Activated CD8-positive, alpha-beta memory T cell treated with anti-CD3 and anti-CD28 coated beads, Interleukin-2, amount 10 ng/mL, durations not matched to agents 7 days and 5 days (primary cell): Measurements from ENCODE around the gene TMEM143. TPM values are rescaled to one million over a fixed set of nuclear protein-coding genes. Genes with fewer than 3 reads are reported as not detected.
A peak's percentile ranks its signal among the peaks of the same experiment; 100 is the strongest.
"Not testable (repeated sequence)": the region's sequence is repeated elsewhere in the genome, so short reads cannot be mapped to it uniquely, and the experiment has no call there.

Source experiments
- ATAC-seq: fragments of 150-1000 bp; cut with Tn5 transposase; one replicate; pipeline ENCODE4 v1.10.0; 2021; ENCODE audit warnings: moderate library complexity
- CTCF ChIA-PET: fragments of 350-600 bp; sonication (Branson Sonifier 250); formaldehyde crosslinking; loops from one replicate; lab custom pipeline; 2021; ENCODE audit warnings: antibody characterized with exemption; lab: Charles Lee
- DNase-seq: peaks from one replicate; pipeline ENCODE4 v3.0.0-alpha.2; 2020
- H3K27ac Mint-ChIP-seq: one replicate; pipeline ENCODE4 v1.8.0; 2021; ENCODE audit warnings: mild to moderate bottlenecking, mixed read lengths
- H3K27me3 Mint-ChIP-seq: one replicate; pipeline ENCODE4 v1.8.0; 2021; ENCODE audit warnings: mixed read lengths
- H3K36me3 Mint-ChIP-seq: one replicate; pipeline ENCODE4 v1.8.0; 2021; ENCODE audit warnings: mild to moderate bottlenecking, mixed read lengths
- H3K4me1 Mint-ChIP-seq: one replicate; pipeline ENCODE4 v1.8.0; 2021; ENCODE audit warnings: mixed read lengths
- H3K4me3 Mint-ChIP-seq: one replicate; pipeline ENCODE4 v1.8.0; 2021; ENCODE audit warnings: mild to moderate bottlenecking, moderate library complexity, mixed read lengths
- H3K9me3 Mint-ChIP-seq: one replicate; pipeline ENCODE4 v1.8.0; 2022; ENCODE audit warnings: low read depth, mixed read lengths
- total RNA-seq, 2 experiments: library from RNA; stranded (reverse); gene quantifications; one replicate each; pipeline ENCODE4 v1.2.3, GENCODE V29; 2021

Gene TMEM143
- total RNA-seq, 2 experiments from 2014 or later = 16.7 to 22.3 TPM

GRCh38 chr19:48381178-48381950 is 17.6 kb upstream of the TMEM143 start:
- Mint-ChIP-seq H3K27ac (peak overlapping the region; percentile 14), H3K4me1 (peaks cover 2% of the 10 kb centered on the region), H3K36me3 (peaks cover 19% of the 10 kb centered on the region), H3K9me3 (no peaks in the 10 kb centered on the region), H3K27me3 (no peaks in the 10 kb centered on the region), H3K4me3 (no peak overlapping the region)
- DNase-seq = no peak
- no peak for ATAC-seq
- CTCF ChIA-PET = interaction anchor here (0.7 to 2.4 kb wide), 2 partner anchors 10 to 66 kb away, joined by 3 to 9 read pairs; partner anchors contain the start of gene KDELR1

- CTCF ChIA-PET = interaction anchor here (1.9 kb wide), 1 partner anchor 12 kb away, joined by 6 read pairs; the partner anchor contains the start of gene KDELR1
- H3K36me3 Mint-ChIP-seq = peaks cover 7% of the 10 kb centered on the region
- DNase-seq (no peak), ATAC-seq (peak; percentile 30)
- peaks cover 2% of the 10 kb centered on the region for H3K4me1 Mint-ChIP-seq
- H3K9me3 Mint-ChIP-seq = no peaks in the 10 kb centered on the region
- no peaks in the 10 kb centered on the region for H3K27me3 Mint-ChIP-seq
- no peak overlapping the region for H3K27ac Mint-ChIP-seq
- no peak overlapping the region for H3K4me3 Mint-ChIP-seq
Observed at GRCh38 chr19:48379058-48379457, 15.3 kb upstream of the TMEM143 start.

GRCh38 chr19:48378194-48378570 is 14.4 kb upstream of the TMEM143 start:
- H3K27me3 Mint-ChIP-seq = no peaks in the 10 kb centered on the region
- H3K4me1 Mint-ChIP-seq = peaks cover 2% of the 10 kb centered on the region
- H3K36me3 Mint-ChIP-seq = peaks cover 5% of the 10 kb centered on the region
- CTCF ChIA-PET = interaction anchor here (1.9 kb wide), 1 partner anchor 13 kb away, joined by 6 read pairs; the partner anchor contains the start of gene KDELR1
- no peak overlapping the region for H3K27ac Mint-ChIP-seq
- H3K4me3 Mint-ChIP-seq = no peak overlapping the region
- DNase-seq = no peak
- no peak for ATAC-seq
- H3K9me3 Mint-ChIP-seq = no peaks in the 10 kb centered on the region

- H3K4me1 Mint-ChIP-seq = no peaks in the 10 kb centered on the region
- H3K9me3 Mint-ChIP-seq = no peaks in the 10 kb centered on the region
- no peak overlapping the region for H3K27ac Mint-ChIP-seq
- no peak for DNase-seq
- H3K27me3 Mint-ChIP-seq = no peaks in the 10 kb centered on the region
- CTCF ChIA-PET = interaction anchor here (0.8 to 1.5 kb wide), 3 partner anchors 10 to 37 kb away, joined by 3 to 13 read pairs (median 3); partner anchors contain the start of genes KDELR1, SYNGR4 and TMEM143
- ATAC-seq = no peak
- H3K36me3 Mint-ChIP-seq = no peaks in the 10 kb centered on the region
- no peak overlapping the region for H3K4me3 Mint-ChIP-seq
Observed at GRCh38 chr19:48373567-48373966, 9.8 kb upstream of the TMEM143 start.

GRCh38 chr19:48372904-48373303 is 9.2 kb upstream of the TMEM143 start:
- H3K27ac Mint-ChIP-seq = no peak overlapping the region
- H3K4me3 Mint-ChIP-seq = no peak overlapping the region
- no peaks in the 10 kb centered on the region for H3K4me1 Mint-ChIP-seq
- DNase-seq (no peak), ATAC-seq (no peak)
- H3K27me3 Mint-ChIP-seq = no peaks in the 10 kb centered on the region
- H3K36me3 Mint-ChIP-seq = no peaks in the 10 kb centered on the region
- CTCF ChIA-PET = interaction anchor here (1.5 kb wide), 1 partner anchor 18 kb away, joined by 13 read pairs; the partner anchor contains the start of gene KDELR1
- H3K9me3 Mint-ChIP-seq = no peaks in the 10 kb centered on the region

- not testable (repeated sequence) for H3K4me1 Mint-ChIP-seq, DNase-seq, H3K4me3 Mint-ChIP-seq, H3K27ac Mint-ChIP-seq, H3K36me3 Mint-ChIP-seq, H3K9me3 Mint-ChIP-seq, H3K27me3 Mint-ChIP-seq, ATAC-seq
- CTCF ChIA-PET = interaction anchor here (1.1 kb wide), 1 partner anchor 19 kb away, joined by 10 read pairs; the partner anchor contains the start of gene KDELR1
Observed at GRCh38 chr19:48371771-48372170, 8.0 kb upstream of the TMEM143 start.

- no peak overlapping the region for H3K27ac Mint-ChIP-seq
- no peak for ATAC-seq
- CTCF ChIA-PET = interaction anchor here (0.6 to 1.1 kb wide), 2 partner anchors 20 to 33 kb away, joined by 3 to 10 read pairs; partner anchors contain the start of gene KDELR1
Observed at GRCh38 chr19:48371367-48371766, 7.6 kb upstream of the TMEM143 start.

GRCh38 chr19:48370955-48371354 is 7.2 kb upstream of the TMEM143 start:
- Mint-ChIP-seq H3K27me3 (no peaks in the 10 kb centered on the region), H3K27ac (no peak overlapping the region), H3K4me1 (no peaks in the 10 kb centered on the region), H3K9me3 (no peaks in the 10 kb centered on the region), H3K36me3 (no peaks in the 10 kb centered on the region), H3K4me3 (no peak overlapping the region)
- ATAC-seq (no peak), DNase-seq (no peak)
- CTCF ChIA-PET = interaction anchor here (0.6 to 1.1 kb wide), 2 partner anchors 20 to 32 kb away, joined by 3 to 10 read pairs; partner anchors contain the start of gene KDELR1

More at GRCh38 chr19:48371367-48371766, 7.6 kb upstream of the TMEM143 start:
- H3K9me3 Mint-ChIP-seq = no peaks in the 10 kb centered on the region
- no peaks in the 10 kb centered on the region for H3K4me1 Mint-ChIP-seq
- H3K36me3 Mint-ChIP-seq = no peaks in the 10 kb centered on the region
- no peak for DNase-seq
- H3K27me3 Mint-ChIP-seq = no peaks in the 10 kb centered on the region
- no peak overlapping the region for H3K4me3 Mint-ChIP-seq

- ATAC-seq = no peak
- DNase-seq = no peak
- no peaks in the 10 kb centered on the region for H3K9me3 Mint-ChIP-seq
- H3K4me3 Mint-ChIP-seq = no peak overlapping the region
- H3K27me3 Mint-ChIP-seq = no peaks in the 10 kb centered on the region
- peaks cover 7% of the 10 kb centered on the region for H3K4me1 Mint-ChIP-seq
- H3K27ac Mint-ChIP-seq = no peak overlapping the region
- H3K36me3 Mint-ChIP-seq = no peaks in the 10 kb centered on the region
- CTCF ChIA-PET = no interaction called here
Observed at GRCh38 chr19:48368936-48369335, 5.2 kb upstream of the TMEM143 start.

- CTCF ChIA-PET = interaction anchor here (0.6 kb wide), 1 partner anchor 23 kb away, joined by 3 read pairs; the partner anchor contains the start of gene KDELR1
- DNase-seq = no peak
- Mint-ChIP-seq H3K9me3 (no peaks in the 10 kb centered on the region), H3K27me3 (no peaks in the 10 kb centered on the region), H3K36me3 (no peaks in the 10 kb centered on the region), H3K4me1 (peaks cover 10% of the 10 kb centered on the region), H3K27ac (no peak overlapping the region), H3K4me3 (no peak overlapping the region)
- no peak for ATAC-seq
Observed at GRCh38 chr19:48367855-48368254, 4.1 kb upstream of the TMEM143 start.

- Mint-ChIP-seq H3K4me3 (no peak overlapping the region), H3K36me3 (peaks cover 1% of the 10 kb centered on the region), H3K27ac (peak overlapping the region; percentile 24), H3K4me1 (peaks cover 16% of the 10 kb centered on the region), H3K27me3 (no peaks in the 10 kb centered on the region), H3K9me3 (no peaks in the 10 kb centered on the region)
- DNase-seq = no peak
- CTCF ChIA-PET = interaction anchor here (0.7 kb wide), 1 partner anchor 26 kb away, joined by 3 read pairs; the partner anchor contains the start of gene KDELR1
- ATAC-seq = no peak
Observed at GRCh38 chr19:48365602-48366001, 1.9 kb upstream of the TMEM143 start.

GRCh38 chr19:48364598-48365348 is 1.0 kb upstream of the TMEM143 start:
- H3K4me3 Mint-ChIP-seq = peak overlapping the region; percentile 81
- H3K36me3 Mint-ChIP-seq = peaks cover 1% of the 10 kb centered on the region
- peak overlapping the region; percentile 92 for H3K27ac Mint-ChIP-seq
- ATAC-seq (no peak), DNase-seq (no peak)
- H3K4me1 Mint-ChIP-seq = peaks cover 16% of the 10 kb centered on the region
- no peaks in the 10 kb centered on the region for H3K27me3 Mint-ChIP-seq
- H3K9me3 Mint-ChIP-seq = no peaks in the 10 kb centered on the region
- CTCF ChIA-PET = interaction anchor here (0.5 to 5.1 kb wide), 10 partner anchors 14 to 224 kb away, joined by 3 to 36 read pairs (median 5); partner anchors contain the start of gene KDELR1

- DNase-seq (no peak), ATAC-seq (peak; percentile 6)
- Mint-ChIP-seq H3K36me3 (peaks cover 3% of the 10 kb centered on the region), H3K4me1 (peaks cover 16% of the 10 kb centered on the region), H3K4me3 (peak overlapping the region; percentile 81), H3K27me3 (no peaks in the 10 kb centered on the region), H3K9me3 (no peaks in the 10 kb centered on the region), H3K27ac (peak overlapping the region; percentile 92)
- CTCF ChIA-PET = interaction anchor here (0.7 to 5.1 kb wide), 13 partner anchors 9 to 225 kb away, joined by 3 to 36 read pairs (median 5); partner anchors contain the start of gene KDELR1
Observed at GRCh38 chr19:48363500-48363809, 285 bp downstream of the TMEM143 start.
